Nephron (organoid): ENCODE measurements around the gene AMOTL1.
A peak's percentile ranks its signal among the peaks of the same experiment; 100 is the strongest.

Experiments used
- H3K27ac Mint-ChIP-seq, 3 experiments: 2 replicates each; pipeline ENCODE4 v1.8.0; 2020; ENCODE audit warnings: mixed read lengths in 3 of 3, mild to moderate bottlenecking in 2 of 3, moderate library complexity in 1 of 3
- H3K27me3 Mint-ChIP-seq: 2 replicates; pipeline ENCODE4 v1.8.0; 2021; ENCODE audit warnings: low read depth, mild to moderate bottlenecking, moderate library complexity, mixed read lengths
- H3K36me3 Mint-ChIP-seq: 2 replicates; pipeline ENCODE4 v1.8.0; 2020; ENCODE audit warnings: low read depth, mixed read lengths
- H3K4me1 Mint-ChIP-seq: 2 replicates; pipeline ENCODE4 v1.8.0; 2020; ENCODE audit warnings: mixed read lengths
- H3K4me3 Mint-ChIP-seq, 3 experiments: 2 replicates each; pipeline ENCODE4 v1.8.0; 2020; ENCODE audit warnings: mild to moderate bottlenecking in 3 of 3, mixed read lengths in 3 of 3, moderate library complexity in 2 of 3
- H3K9me3 Mint-ChIP-seq: 2 replicates; pipeline ENCODE4 v1.8.0; 2020; ENCODE audit warnings: mixed read lengths
- CTCF ChIP-seq, 3 experiments: fragments of 200-600 bp; sonication (generic); IDR thresholded peaks; one replicate each; pipeline ENCODE4 v1.5.0; 2021; ENCODE audit warnings: antibody characterized with exemption in 3 of 3; ENCODE audit not compliant: unreplicated experiment in 3 of 3

Gene AMOTL1

GRCh38 chr11:94767701-94768601 is at the start of gene AMOTL1:
AMOTL1 (plus strand) TSS chr11:94768356; CDS start chr11:94768512, 156 bp downstream.
- no peaks in the 10 kb centered on the region for H3K27me3 Mint-ChIP-seq
- TF ChIP-seq CTCF (IDR thresholded peaks at IDR 0.05; ENCODE audit: unreplicated experiment in 3 of 3): no peak
- H3K9me3 Mint-ChIP-seq: no peaks in the 10 kb centered on the region
- H3K27ac Mint-ChIP-seq: peak within 1 kb of the TSS; percentile 90 to 96 (median 94)
- H3K36me3 Mint-ChIP-seq: peaks cover 3% of the 10 kb centered on the region
- H3K4me1 Mint-ChIP-seq: peaks cover 28% of the 10 kb centered on the region
- H3K4me3 Mint-ChIP-seq: no peak within 1 kb of the TSS

- Mint-ChIP-seq H3K4me1 (no peaks in the 10 kb centered on the region), H3K27me3 (no peaks in the 10 kb centered on the region), H3K9me3 (peaks cover 12% of the 10 kb centered on the region), H3K27ac (no peak overlapping the region), H3K36me3 (no peaks in the 10 kb centered on the region), H3K4me3 (no peak overlapping the region)
- TF ChIP-seq CTCF (IDR thresholded peaks at IDR 0.05; ENCODE audit: unreplicated experiment in 3 of 3): no peak
Observed at GRCh38 chr11:94719876-94720275, 48.3 kb upstream of the AMOTL1 start.

- TF ChIP-seq CTCF (IDR thresholded peaks at IDR 0.05; ENCODE audit: unreplicated experiment in 3 of 3): no peak
- H3K4me1 Mint-ChIP-seq: no peaks in the 10 kb centered on the region
Observed at GRCh38 chr11:94721565-94722292, 46.4 kb upstream of the AMOTL1 start.

GRCh38 chr11:94722735-94723134 is 45.4 kb upstream of the AMOTL1 start:
- Mint-ChIP-seq H3K36me3 (no peaks in the 10 kb centered on the region), H3K27ac (no peak overlapping the region), H3K4me3 (no peak overlapping the region), H3K9me3 (peaks cover 4% of the 10 kb centered on the region), H3K27me3 (no peaks in the 10 kb centered on the region), H3K4me1 (no peaks in the 10 kb centered on the region)
- TF ChIP-seq CTCF (IDR thresholded peaks at IDR 0.05; ENCODE audit: unreplicated experiment in 3 of 3): no peak

More at GRCh38 chr11:94721565-94722292, 46.4 kb upstream of the AMOTL1 start:
- H3K4me3 Mint-ChIP-seq: no peak overlapping the region
- peaks cover 8% of the 10 kb centered on the region for H3K9me3 Mint-ChIP-seq
- no peaks in the 10 kb centered on the region for H3K36me3 Mint-ChIP-seq
- no peaks in the 10 kb centered on the region for H3K27me3 Mint-ChIP-seq
- H3K27ac Mint-ChIP-seq: no peak overlapping the region

- Mint-ChIP-seq H3K4me3 (no peak overlapping the region), H3K27me3 (no peaks in the 10 kb centered on the region), H3K9me3 (no peaks in the 10 kb centered on the region), H3K36me3 (no peaks in the 10 kb centered on the region), H3K4me1 (no peaks in the 10 kb centered on the region), H3K27ac (no peak overlapping the region)
- no peak for TF ChIP-seq CTCF (IDR thresholded peaks at IDR 0.05; ENCODE audit: unreplicated experiment in 3 of 3)
Observed at GRCh38 chr11:94725097-94725496, 43.1 kb upstream of the AMOTL1 start.
